HG03469 (cell line): ENCODE results near the gene HGD.
"Not testable (repeated sequence)": the region's sequence is repeated elsewhere in the genome, so short reads cannot be mapped to it uniquely, and the experiment has no call there.

ENCODE experiments used
- ATAC-seq: cut with Tn5 transposase; IDR thresholded peaks from one replicate; pipeline ENCODE4 v1.9.1; 2021; ENCODE audit warnings: mild to moderate bottlenecking, moderate library complexity, moderate number of reproducible peaks; ENCODE audit not compliant: unreplicated experiment

HGD gene, protein sequence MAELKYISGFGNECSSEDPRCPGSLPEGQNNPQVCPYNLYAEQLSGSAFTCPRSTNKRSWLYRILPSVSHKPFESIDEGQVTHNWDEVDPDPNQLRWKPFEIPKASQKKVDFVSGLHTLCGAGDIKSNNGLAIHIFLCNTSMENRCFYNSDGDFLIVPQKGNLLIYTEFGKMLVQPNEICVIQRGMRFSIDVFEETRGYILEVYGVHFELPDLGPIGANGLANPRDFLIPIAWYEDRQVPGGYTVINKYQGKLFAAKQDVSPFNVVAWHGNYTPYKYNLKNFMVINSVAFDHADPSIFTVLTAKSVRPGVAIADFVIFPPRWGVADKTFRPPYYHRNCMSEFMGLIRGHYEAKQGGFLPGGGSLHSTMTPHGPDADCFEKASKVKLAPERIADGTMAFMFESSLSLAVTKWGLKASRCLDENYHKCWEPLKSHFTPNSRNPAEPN

DNA sequence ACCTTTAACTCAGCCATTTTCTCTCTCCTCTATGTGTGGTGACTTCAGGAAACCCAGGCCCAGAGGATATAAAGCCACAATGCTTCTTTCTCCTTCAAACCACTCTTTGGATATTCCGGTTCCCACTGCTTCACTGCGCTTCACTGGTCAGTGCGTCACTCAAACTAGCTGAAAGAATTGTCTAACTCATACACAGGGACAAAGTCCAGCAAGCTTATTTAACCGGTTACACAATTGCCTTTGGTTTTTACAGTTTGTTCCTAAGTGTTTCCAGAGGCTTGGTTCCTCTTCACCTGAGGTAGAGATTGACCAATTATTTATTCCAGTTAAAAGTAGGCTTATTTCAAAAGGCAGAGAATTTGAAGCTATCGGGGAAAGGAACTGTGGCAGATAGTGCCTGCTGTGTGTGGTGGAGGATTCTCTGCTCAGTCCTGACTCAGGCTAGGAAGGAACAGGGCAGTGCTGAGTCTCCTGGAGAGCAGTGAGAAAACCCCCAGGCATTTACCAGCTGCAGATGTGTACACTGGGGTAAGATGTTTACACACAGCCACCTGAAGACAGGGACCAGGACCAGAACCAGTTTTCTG, at the start of gene HGD:
Gene HGD (minus strand): TSS at position 145 of the 587 bp plus-strand sequence. CDS start 128 bp downstream, at position 17.
- ATAC-seq, result no peak

DNA sequence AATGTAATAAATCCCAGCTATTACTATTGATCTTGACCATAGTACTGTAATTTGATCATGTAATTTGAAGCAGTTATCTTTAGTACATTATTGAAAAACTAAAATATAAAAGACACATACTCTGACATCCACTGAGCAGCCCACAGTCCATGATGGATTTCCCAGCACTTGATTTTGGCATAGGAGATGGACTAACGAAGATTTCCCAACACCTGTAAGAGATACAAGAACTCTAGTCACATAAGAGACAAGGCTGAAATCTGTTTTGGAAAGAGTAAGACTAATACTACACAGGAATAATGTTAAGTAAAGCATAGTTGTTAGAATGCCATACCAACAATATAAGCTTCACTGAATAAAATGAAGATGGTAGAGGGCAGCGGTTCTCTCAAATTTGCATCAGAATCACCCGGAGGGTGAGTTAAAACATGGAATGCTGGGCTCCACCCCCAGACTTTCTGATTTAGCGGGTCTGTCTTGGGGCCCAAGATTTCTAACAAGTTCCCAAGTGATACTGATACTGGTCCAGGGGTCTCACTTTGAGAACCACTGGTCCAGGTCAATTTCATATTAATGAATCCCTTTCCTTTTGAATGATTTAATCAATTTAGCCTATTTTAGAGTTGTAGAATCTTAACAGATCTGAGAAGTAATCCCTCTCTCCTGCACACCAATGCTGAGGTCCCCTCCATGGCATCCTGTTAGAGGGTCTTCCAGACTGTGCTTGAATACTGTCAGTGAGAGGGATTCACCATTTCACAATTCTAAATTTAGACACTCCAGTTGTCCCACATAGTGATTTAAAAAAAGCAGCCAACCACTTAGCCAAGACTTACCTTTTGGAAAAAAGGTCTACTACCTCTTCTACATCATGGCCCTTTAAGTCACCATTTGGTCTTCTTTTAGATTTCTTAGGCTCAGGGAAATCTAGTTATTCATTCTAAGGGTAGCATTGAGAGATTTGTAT, 48.8 kb upstream of the HGD start:
- ATAC-seq, result no peak

DNA sequence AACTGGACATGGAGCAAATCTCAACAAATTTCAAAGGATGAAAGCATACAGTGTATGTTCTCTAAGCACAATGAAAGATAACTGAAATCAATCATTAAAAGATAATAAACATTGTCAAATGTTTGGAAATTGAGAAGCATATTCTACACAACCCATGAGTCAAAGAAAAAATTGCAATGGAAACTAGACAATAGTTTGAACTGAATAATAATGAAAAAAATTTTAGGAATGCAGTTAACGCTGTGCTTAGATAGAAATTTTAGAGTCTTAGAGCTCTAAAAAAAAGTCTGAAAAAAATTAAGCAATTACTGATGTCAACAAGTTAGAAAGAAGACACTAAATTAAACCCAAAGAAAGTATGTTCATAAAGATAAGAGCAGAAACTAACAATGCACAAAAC, 44.8 kb upstream of the HGD start:
- no peak for ATAC-seq

DNA sequence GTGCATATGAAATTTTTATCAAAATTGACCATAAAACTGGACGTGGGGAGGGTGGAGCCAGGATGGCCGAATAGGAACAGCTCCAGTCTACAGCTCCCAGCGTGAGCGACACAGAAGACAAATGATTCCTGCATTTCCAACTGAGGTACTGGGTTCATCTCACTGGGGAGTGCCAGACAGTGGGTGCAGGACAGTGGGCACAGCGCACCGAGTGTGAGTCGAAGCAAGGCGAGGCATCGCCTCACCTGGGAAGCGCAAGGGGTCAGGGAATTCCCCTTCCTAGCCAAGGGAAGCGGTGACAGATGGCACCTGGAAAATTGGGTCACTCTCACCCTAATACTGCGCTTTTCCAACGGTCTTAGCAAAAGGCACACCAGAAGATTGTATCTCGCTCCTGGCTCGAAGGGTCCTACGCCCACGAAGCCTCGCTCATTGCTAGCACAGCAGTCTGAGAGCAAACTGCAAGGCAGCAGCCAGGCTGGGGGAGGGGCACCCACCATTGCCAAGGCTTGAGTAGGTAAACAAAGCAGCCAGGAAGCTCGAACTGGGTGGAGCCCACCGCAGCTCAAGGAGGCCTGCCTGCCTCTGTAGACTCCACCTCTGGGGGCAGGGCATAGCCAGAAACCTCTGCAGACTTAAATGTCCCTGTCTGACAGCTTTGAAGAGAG, 37.3 kb upstream of the HGD start:
- not testable (repeated sequence) for ATAC-seq

DNA sequence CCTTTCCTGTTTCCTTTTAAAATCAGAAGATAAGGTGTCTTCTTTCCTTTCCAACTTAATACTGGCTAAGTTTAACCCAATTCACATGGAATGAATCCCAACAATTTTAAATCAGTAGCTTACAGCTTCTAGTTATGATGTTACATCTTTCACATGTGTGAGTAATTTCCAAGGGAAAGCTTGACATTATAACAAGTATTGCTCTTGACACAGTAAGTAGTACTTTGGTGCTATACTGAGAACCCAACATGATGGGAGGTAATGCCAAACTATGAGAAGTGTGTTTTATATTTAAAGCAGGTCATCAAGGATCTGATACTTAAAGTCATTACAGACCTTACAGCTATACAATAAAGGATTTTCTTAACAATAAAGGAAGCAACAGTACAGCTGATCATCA, 31.2 kb upstream of the HGD start:
- ATAC-seq, result no peak

DNA sequence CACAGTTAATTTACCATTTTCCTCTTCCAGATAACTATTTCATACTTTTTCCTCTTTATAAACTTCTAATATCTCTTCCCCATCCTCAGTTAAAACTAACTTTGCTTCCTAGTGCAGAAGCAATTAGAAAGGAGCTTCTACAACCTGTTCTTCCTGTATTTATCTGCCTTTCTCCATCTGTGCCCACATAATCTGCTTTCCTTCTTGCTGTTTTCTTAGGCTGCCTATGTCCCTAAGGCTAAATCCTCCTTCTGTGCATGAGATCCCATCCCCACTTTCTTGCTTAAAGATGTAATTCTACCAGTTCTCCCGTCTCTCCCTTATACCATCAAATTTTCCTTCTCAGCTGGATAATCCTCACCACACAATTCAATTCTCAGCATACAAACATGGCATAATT, 28.3 kb upstream of the HGD start:
- no peak for ATAC-seq

DNA sequence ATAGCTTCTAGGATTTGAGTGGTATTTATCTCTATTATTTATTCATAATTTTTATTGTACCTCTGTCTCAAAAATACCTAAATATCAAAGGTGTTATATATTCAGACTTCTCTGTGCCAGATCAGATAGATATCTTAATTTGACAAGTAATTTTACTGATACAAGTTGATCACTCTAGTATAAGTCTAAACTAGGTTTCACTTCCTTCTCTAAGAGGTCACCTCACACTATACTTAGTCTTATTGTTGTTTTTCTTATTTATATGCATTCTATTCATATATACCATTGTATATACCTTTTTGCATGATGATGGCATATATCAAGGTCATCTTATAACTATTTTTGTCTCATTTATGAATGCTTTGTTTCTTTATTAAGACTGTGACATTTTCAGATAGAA, 26.4 kb upstream of the HGD start:
- no peak for ATAC-seq

DNA sequence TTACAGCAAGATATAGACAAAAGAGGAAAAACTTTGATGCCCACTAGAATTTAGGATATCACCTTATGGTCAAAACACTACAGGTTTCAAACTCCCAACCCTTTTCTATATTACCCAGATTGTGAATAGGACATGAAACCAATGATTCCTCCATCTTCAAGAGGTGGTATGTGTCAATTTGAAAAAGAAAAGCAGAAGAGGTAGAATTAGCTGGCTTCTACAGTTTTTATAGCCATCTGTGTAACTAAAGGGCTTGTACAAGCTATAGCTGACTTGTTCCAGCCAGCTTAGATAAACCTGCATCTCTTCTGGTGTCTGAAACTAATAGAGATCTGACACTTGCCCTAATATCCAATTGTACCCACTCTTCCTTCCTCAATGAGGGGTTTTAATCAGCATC, 24.9 kb upstream of the HGD start:
- no peak for ATAC-seq

DNA sequence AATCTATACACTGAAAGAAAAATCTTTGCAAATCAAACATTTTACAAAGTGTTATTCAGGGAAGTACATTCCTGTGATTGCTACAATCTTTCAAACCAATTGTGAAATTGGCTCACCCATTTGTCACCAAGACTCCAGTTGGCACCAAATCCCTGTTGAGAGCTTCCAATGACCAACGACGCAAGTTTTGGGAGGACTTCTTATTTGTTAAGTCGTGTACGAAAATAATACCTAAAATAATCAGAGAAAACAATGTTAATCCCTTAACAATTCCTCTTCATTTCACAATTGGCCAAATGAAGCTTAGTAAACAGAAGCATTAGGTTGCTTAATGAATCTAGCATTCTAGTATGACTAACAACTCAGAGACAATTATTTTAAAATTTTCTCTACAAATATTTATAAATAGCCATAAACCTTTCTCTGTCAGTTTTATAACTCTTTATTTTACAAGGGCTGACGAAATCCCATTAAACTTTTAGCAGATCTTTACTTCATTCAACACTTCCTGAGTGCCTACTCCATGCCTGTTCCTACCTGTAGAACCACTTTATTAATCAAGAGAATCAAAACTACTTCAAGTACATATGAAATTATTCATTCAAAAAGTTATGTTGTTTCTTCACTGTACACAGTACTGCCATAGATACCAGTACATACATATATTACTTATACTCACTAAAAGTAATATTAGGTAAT, 24.0 kb upstream of the HGD start:
- ATAC-seq, result no peak

DNA sequence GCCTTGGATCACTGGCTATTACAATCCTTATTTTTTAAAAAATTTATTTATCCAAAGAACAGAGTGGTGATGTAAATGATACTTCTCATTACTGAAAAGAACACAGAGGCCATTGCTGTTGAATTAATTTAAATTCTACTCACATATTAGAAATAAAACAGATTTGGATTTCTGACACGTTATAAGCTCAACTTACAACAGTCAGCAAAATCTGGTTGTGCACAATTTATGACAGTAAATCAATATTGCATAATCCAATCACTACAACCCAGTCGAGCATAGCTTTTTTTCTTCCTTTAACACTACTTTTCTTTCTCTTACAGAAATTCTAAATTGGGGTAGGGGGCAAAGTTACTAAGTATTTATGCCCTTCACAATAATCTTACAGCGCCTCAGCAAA, 17.3 kb upstream of the HGD start:
- ATAC-seq, result no peak

DNA sequence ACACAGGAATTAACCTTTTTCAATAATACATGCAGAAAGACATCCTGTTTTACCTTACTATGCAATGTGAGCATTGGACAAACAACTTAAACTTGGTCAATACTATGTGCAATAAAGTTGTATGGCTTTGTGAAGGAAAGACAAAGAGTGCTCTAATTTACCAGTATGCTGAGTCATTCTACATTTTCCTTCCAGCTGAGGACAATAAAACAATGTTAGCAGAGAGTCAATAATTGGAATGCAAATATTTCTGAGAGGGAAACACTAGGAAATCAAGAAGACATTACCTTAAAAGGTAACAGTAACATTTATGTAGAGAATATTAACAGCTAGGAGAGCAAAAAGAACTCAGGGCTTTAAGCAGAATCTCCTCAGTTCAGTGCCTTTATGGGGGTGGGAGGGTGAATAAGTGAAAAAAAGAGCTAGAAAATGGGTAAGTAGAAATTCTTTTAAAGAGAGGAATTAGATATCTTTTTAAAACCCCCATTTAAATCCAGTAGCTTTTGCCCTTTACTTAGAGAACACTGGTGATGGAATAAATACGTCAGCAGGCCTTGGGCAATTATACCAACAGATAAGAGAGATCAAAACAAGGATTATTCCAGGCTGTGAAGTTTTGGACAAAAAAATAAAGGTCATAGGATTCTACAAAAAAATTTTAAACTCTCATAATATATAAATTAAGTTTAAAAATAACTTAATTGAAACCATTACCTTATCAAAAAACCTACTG, 11.6 kb upstream of the HGD start:
- ATAC-seq, result no peak

DNA sequence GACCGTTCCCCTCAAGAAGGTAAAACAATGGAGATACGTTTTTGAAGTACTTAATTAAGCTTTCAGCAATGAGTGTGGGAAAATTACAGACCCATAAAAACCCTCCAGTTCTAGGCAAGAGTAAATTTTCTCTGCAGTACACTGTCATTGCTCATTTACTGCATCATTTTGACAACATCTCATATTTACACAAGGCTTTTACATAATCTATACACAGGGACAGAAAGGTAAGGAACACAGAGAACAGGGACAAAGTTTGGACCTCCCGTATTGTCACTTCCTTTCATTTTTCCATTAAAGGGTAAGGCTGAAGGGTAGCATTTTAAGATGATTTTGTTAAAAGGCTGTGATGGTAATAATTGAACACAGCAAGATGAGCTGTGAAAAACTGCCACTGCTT, 7.4 kb upstream of the HGD start:
- ATAC-seq, result no peak

DNA sequence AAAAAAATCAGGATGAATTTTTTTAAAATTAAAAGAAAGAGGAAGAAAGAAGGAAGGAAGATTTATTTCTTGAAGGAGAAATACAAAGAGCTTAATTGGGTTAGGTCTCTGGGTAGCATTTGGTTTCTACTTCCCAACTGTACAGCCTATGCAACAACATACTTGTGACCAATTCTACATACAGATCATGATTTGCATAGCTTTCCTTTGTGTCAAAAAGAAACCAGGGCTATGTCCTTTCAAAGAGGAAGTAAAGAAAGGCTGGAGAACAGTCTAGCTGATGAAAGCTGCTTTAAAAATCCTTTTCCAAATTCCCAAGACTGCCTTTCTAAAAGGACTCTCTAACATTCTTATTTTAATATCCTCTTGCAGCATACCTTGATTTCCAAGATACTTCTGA, 6.1 kb upstream of the HGD start:
- ATAC-seq, result peak; percentile 100

DNA sequence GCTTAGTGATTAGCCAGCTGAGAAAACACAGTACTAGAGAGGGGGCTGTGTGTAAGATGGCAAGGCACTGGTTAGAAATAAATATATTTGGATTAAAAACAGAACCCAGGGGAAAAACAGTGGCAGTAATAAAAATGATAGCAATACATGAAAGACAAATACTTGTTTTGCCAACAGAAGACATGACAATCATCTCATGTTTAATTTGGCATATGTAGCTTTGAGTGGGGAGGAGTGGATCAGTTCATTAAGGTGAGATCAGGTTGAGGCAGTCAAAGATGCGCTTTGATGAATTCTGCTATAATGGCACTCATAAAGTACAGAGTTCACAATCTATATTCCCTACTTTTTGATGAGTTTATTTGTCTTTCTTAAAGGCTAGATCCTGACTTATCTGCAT, 3.4 kb upstream of the HGD start:
- no peak for ATAC-seq

DNA sequence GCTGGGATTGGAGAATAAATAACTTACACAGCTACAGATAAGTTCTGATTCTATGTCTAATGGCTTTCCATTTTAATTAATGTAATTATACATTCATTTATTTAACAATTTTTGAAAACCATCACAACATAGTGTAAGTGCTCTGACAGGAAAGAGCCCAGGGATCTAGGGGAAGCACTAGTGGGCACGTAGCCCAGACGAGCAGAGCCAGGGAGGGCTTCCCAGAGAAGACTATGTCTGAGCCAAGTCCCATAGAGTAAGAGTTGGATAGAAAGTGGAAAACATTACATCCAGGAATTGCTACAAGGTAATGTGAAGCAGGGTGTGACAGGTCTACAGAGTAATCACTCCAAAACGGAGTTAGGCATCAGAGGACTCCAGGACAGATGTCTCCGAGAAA, 2.9 kb upstream of the HGD start:
- no peak for ATAC-seq

DNA sequence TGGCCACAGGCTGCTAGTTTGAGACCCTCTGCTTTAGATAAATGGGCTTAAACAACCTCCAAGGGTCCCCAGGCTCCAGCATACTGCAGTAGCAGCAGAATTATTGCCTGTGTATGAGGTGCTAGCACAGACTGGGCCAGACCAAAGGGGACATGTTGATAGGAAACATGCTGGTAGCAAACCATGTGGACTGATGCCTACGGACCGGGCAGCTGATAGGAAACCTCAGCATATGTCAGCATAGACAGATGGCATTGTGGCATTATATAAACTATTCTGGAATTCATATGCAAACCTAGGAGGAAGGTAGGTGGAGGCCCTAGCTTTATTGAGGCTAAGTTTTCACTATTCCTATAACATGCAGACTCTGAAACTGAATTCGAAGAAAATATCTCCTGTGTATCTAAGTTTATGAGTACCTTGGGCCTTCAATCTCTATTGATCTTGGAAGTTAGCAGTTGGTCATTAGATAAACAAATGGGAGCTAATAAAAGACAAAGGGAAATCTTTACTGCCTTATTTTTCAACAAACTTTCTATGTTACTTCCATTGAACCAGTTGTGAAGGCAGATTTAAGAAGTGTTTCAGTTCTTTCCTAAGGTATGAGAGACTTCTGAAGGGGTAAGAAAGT, 1.7 kb upstream of the HGD start:
- ATAC-seq, result no peak

DNA sequence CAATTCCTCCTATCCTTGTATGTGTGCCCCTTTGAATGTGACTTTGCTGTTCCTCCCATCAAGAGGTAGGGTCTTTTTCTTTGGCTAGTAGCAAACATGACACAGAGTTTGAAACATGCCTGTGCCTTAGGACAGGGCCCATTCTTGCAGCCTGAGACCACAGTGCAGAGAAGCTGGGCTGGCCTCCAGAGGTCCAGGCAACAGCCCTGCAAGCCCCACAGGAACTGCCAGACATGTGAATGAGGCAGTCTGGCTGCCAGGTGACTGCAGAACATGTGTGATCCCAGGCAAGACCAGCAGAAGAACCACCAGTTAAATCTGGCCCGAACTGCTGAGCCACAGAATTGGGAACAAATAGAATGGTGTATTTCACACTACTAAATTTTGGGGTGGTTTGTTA, 1.2 kb upstream of the HGD start:
- no peak for ATAC-seq

DNA sequence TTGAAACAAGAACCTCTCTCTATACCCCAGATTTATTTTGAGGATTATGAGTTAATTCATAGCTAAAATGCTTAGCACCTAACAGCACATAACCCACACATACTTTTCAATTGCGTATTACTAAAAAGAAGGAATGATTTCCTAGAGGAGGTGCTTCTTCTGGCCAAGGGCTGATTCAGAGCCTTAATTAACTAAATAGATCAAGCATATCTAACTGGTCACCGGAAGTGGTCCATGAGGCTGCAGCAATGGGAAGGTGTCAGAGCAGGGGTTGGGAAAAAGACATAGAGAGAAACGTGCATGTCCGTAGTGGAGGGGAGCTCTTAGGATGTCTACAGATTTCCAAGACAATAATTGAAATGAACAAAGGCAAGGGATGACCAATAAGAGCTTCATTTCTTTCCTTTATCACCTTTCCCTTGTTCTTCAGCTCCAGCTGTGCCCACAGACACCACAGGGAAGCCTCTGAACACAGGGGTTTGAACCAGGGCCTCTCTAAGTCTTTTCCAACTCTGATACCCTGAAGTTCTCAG, 467 bp downstream of the HGD start:
- no peak for ATAC-seq

DNA sequence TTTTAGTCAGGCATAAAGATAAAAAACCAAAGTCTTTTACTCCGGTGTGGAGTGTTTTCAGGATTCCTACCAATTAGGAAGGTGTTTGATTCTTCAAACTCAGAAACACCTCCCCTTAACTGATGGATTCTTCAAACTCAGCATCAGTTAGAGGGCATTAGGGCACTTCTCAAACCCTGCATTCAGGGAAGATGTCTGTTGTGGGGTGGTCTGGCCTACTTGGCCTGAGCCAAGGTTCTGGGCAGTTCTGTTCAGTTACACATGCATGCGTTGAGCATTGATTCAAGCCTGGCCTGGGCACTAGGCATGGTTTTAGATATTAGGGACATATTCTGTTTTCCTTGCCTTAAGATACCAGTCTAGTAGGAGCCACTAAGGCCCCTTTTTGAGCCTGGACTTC, 1.0 kb downstream of the HGD start:
- no peak for ATAC-seq
